GM18867 (cell line): ENCODE data around the gene SERPINH1.
A peak's percentile ranks its signal among the peaks of the same experiment; 100 is the strongest.

Experiments
- ATAC-seq: cut with Tn5 transposase; IDR thresholded peaks from one replicate; pipeline ENCODE4 v1.9.1; 2021; ENCODE audit warnings: mild to moderate bottlenecking, moderate library complexity; ENCODE audit not compliant: unreplicated experiment

The SERPINH1 gene

DNA sequence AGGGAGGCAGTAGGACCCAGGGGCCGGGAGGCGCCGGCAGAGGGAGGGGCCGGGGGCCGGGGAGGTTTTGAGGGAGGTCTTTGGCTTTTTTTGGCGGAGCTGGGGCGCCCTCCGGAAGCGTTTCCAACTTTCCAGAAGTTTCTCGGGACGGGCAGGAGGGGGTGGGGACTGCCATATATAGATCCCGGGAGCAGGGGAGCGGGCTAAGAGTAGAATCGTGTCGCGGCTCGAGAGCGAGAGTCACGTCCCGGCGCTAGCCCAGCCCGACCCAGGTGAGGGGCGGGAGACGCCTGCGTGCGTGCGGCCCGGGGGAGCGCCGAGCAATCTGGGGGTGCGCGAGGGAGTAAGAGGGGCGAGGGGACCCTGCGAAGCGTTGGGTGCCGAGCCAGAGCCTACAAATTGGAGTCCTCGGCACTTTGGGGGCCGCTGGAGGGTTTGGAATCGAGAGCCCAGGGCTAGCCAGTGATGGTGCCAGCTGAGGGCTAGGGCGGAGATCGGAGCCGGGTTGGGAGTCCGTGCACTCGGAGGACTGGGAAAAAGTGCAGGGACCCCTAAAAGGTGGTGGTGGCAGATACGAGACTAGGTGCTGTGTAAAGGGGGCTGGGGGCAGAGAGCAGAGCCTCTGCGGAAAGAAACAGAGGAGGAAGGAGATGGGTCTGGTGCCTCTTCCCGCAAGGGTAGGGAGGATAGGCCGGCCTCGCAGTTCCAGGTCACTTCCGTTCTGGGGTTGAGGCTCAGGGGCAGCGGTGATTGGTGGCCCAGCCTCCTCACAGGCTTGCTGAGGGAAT is at the start of gene SERPINH1:
Gene SERPINH1 (plus strand): TSS at position 206 of the 788 bp plus-strand sequence. CDS start 4,097 bp downstream, outside the sequence.
- peak; percentile 68 for ATAC-seq

DNA sequence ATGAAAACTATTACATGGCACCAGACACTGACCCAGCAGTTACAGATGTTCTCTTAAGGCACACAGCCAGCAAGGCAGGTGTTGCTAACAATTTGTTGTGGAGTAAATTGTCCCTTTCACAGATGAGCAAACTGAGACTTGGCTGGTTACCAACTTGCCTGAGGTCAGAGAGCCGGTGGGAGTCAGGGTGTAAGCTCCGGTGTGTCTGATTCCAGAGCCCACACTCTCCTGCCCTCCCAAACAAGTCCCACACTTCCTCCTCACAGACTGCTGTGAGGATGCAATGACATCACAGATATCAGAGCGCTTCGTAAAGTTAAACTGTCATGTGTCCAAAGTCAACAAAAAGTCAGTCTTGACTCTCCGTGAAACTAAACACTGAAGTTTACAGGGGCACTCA is 48.8 kb upstream of the SERPINH1 start:
- no peak for ATAC-seq

DNA sequence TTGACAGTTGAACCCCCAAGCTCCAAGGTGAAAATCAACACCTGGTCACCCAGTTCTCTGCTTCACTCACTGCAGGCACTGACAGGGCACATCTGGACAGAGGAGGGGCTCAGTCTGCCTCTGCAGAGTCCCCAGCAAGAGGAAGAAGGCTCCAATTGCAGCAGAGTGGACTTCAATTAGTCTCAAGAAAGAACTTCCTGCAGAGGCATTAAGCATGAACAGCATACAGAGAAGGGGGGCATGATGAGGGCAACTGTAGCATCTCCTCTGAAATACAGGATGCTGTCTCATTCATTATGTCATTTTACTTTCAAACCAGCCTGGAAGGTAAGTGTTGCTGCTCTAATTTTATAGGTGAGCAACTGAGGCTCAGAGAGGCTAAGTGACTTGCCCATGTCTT is 47.5 kb upstream of the SERPINH1 start:
- no peak for ATAC-seq

DNA sequence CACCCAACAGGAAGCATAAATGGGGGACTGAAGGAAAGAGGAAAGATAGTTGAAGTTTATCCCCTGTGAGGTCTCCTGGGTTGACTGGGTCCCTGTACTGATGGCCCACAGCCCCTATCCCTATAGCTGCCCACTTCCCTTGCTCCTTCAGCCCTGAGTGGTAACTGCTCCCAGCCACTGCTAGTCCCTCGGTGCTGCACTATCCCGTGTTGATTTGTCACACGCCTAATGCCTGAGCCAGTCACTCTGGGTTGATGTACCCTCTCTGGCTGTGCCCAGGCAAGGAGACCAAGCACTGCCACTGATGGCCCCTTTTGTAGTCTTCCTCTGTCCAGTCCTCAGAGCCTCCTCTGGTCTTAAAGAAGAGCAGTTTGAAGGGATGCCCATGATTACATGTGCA is 45.9 kb upstream of the SERPINH1 start:
- no peak for ATAC-seq

DNA sequence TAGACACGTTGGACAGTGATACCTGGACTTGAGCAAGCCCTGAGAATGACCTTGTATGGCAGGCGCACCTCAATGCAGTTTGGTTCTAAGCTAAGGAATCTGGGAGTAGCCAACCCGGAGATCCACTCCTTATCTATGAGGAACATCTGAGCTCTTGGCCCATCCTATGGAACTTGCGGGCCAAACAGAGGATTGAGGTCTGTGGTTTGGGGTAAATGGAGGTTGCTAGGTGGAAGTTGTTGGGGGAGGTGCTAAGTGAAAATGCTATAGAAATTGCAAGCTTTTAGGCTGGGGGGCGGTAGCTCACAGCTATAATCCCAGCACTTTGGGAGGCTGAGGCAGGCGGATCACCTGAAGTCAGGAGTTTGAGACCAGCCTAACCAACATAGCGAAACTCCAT is 45.2 kb upstream of the SERPINH1 start:
- ATAC-seq, result no peak

DNA sequence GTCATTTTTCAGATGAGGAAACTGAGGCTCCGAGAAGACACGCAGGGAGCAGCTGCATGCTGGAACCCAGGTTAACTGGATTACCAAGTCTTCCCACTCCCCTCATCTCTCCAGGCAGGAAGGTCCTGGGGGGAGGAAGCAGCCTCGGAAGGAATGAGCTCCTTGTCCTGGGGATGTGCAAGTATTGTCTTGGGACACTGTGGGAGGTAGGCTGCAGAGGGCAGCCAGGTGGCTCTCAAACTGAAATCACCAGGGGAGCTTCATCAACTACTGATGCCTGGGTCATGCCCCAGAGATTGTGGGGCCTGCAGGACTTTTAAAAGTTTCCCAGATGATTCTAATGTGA is 43.9 kb upstream of the SERPINH1 start:
- ATAC-seq, result no peak

DNA sequence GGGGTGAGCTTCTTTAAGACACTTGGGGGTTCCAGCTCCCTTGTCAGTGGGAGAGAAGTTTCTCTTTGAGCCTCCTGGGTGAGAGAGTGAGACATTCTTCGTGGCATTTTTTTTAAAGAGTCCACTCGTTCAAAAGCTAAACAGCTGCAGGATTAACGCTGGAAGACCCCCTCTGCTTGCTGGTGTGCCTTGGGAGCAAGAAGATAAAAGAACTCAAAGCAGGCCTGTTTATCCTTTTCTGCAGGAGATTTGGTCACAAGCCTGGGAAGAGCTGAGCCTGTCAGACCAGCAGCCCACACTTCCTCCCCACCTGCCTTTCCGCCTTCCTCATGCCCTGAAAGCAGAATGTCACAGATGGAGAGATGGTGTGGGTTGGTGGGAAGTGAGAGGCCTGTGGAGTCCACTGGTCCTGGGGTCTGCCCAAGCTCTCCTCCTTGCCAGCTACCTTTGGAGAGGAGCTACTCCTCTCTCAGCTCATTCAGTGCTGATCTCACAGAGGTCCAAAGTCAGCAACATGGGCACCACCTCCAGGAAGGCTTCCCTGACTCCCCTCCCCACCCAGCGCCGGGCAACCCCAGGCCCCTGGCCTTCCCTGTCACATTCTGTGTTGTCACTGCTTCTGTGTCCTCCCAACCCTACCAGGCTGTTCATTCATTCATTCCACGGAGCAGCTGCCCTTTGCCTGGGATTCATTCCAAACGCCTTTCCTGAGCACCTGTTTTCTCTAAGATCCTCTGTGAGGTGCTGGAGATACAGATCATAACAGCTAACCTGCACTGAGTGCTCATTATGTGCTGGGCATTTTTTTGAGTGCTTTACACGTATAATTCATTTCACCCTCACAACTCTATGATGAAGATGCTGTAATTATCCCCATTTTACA is 43.0 kb upstream of the SERPINH1 start:
- ATAC-seq, result no peak

DNA sequence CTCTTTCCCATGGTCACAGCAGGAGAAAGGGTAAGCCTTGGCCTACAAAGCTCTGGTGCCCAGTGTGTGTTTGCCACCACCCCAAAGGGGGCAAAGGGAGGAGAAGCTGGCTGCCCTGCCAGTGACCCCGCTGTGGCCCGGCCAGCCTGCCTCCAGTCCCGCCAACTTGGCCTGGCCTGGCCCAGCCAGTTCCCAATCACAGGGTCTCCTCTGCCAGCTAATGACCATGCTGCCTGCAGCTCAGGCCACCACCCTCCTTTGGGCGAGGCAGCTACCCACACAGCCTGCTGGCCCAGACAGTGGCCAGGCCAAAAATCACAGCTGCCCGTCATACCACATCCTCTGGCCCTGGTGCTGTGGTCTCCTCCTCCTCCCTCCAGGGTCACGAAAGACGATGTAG is 41.4 kb upstream of the SERPINH1 start:
- no peak for ATAC-seq

DNA sequence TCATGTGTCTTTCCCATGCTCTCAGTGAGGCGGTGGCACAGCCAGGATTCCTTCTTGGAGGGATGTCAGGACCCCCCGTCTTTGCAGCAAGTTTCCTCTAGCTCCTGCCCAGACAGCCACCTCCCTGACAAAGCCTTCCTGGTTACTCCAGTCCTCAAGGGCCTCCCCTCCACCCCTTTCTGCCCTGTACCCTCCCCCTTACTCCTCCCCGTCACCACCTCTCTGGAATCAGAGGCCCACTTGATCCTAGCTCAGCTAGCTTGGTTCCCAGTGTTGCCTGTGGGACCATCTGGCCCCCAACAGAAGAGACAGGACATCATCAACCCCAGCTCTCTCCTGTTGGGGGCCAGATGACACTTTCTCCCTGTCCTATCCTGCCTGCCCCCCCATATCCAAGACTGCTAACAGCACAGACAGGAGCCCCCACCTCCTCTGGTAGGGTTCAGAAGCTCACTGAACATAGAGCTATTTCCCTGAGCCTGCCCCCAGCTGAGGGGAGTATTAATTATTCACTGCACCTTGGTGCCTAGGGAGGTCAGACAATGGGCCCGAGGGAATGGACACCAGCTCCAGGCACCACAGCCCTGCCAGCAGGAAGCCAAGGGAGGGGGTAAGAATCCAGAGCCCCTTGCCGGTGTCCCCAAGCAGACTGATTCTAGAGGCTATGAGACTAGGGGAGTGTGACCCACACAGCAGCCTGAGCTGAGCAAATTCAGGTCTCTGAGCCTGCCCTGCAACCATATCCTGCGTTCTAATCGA is 39.6 kb upstream of the SERPINH1 start:
- no peak for ATAC-seq

DNA sequence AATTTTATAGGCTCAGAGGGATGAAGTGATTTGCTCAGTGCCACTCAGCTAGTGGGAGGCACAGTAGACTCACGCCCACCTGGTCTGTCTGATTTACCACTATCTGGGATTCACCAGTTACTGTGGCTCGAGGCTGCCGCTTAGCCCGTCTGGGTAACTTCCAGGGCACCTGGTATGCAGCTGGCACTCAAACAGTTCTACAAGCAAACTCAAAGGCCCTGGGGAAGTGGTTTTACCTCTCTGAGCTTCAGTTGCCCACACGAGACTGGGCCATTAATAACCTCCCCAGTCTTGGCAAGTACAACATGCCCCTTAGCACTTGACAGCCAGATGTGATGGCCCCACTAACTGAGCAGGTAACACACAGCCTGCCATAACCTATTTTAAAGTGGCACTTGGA is 38.9 kb upstream of the SERPINH1 start:
- ATAC-seq, result no peak

DNA sequence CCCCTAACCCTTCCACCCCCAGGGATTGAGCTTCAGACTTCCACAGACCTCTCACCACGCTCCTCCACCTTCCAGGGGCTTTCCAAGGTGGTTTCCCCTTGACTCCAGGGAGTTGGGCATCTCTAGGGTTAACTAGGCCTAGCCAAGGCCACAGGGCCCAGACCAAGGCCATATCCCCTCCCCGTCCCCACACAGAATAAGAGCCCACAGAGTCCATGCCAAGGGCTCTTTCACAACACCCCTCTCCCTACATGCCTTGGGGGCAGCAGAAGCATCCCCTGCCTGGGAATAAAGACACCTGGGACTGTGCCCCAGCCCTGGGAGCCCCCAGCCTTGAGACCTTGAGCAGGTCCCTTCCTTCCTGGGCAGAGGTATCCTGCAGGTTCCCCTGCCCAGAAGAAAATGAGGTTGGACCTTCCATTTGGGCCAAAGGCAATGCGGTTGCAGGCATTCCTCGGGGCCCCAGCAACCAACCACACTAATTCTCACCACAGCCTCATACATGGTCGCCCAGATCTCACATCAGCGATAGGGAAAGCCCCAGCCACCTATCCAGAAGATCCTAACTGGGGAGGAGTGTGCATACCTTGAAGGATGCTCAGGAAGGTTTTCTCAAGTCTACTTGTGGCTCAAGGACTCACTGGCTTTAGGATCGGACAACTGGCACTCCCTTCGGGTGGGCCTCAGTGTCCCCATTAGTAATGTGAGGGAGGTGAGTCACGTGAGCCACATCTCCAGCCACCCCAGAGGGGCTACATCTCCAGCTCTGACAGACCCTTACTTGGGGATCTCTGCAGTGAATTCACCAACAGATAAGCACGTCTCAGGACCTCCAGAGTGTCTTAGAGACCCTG is 38.0 kb upstream of the SERPINH1 start:
- no peak for ATAC-seq

DNA sequence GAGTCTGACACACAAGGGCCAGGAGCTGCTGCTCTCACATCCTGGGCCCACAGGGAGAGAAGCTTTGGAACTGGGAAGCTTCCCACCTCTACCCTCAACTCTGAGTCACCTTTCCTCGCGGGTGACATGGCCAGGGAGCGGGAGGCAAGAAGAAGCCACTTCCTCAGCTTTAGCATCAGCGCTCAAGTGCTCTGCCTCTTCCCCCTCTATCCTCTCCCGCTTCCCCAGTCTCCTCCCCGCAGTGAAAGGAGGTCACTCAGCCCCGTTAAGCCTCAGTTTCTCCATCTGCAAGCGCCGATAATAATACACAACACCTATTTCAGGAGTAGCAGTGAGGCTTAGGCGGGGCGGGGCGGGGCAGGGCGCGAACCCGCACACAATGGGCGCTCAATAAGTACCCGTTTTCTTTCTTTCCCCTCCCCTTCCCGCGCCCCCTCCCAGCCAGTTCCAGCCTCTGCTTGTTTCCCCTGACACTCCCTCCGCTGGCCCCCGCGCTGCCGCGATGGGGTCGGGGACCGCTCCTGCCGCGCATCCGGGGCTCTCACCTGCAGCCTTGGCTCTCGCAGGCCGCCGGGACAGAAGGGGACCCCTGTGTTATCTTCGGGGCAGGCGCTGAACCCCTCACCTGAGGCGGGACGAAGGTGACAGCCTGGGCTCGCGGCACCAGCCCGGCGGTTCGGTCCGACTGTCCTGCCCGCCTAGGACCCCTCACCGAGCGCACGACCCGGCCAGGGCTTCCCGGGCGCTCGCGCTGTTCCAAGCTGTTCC is 37.2 kb upstream of the SERPINH1 start:
- no peak for ATAC-seq

DNA sequence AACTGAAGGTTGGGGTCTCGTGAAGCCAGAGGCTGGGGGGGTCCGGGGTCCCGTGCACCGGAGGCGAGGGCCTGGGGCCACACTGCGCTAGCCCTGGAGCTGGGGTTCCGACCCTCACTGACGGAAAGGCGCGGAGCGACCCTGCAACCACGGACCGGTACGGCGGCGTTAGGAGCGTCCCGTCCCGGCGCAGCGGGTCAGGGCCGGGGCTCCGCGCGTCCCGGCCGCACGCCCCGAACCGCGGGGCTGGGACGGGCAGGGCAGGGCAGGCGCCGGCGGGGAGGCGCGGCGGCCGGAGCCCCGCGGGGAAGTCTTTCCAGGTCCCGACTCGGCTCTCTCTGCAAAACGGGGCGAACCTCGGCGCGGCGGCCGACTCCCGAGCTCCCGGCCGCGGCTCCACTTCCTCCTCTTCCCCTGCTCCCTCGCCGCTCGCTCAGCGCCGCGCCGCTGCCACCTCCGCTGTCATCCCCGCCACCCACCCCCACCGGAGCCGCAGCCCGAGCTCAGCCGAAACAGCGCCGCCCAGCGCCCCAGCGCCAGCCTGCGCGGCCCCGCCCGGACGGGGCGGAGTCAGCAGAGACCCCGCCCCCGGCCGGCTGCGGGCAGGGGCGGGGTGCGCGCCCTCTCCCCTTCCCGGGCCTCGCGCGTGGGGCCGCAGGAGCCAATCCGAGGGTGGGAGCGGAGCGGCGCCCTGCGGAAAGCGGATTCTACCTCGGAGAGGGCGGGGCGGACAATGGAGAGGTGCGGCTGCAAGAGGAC is 36.4 kb upstream of the SERPINH1 start, which contains the start of gene GDPD5:
Gene GDPD5 (minus strand): TSS at position 509 of the 759 bp plus-strand sequence. CDS start 48,206 bp downstream, outside the sequence.
- ATAC-seq, result peak; percentile 74

DNA sequence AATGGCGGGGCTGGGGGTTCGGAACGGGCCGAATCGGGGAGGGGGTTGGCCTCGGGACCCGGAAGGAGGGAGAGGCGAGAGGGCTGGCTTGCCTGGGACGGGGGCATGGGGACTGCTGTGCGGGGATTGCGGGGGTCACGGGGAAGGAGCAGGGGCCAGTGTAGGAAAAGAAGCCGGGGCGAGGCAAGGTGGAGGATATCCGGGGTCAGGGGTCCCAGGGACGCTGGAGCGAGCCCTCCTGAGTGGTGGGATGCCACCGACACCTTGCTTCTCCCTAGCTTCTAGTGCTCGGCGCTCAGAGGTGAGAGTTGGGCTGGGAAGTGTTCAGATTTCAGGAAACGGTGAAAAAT is 35.9 kb upstream of the SERPINH1 start:
- no peak for ATAC-seq

DNA sequence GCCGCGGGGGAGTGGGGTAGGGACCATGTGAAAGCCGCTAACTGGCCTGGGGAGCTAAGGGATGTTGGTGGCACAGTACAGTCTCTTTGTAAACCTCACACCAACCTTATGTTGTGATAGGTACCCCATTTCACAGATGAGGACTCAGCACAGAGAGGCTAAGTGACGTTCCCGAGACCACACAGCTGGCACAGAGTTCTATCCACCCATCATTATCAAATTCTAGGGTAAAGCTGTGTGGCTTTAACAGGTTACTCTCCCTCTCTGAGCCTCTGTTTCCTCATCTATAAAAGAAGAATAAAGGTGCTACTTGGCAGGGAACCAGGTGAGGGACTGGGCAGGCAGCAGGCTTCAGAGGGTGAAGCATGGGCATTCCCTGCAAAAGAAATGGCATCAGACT is 34.9 kb upstream of the SERPINH1 start:
- ATAC-seq, result no peak

DNA sequence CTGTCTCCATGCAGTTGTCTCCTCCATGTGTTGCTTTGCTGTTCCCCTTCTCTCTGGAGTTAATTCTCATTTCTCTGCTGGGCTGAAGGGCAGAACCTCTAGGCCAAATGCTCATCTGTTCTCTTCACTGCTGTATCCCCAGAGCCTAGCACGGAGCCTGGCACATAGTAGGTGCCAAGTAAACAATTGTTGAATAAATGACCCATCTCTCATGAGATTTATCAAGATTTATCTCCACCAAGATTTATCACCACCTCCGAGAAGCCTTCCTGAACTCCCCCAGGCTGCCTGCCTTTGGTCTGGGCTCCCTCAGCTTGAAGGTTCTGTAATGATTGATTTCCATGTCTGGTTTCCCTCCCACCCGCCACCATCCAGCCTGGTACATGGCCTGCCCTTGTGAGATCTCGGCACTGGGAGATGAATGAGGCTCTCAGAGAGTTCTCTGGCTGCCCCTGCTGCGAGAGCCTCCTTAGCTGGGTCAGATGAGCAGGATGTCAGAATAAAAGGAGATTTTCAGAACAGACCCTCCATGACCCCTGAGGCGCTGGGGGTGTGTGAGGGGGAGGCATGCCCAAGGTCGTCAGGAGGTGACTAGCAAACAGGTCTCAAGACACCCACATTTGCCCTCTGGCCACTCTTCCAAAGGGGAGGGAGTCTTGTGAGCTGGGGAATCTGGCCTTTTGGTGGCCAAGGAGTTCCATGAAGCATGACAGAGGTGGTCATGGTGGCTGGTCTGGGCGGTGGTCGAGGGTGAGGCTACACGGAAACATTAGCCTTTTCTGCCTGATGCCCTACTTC is 33.9 kb upstream of the SERPINH1 start:
- no peak for ATAC-seq

DNA sequence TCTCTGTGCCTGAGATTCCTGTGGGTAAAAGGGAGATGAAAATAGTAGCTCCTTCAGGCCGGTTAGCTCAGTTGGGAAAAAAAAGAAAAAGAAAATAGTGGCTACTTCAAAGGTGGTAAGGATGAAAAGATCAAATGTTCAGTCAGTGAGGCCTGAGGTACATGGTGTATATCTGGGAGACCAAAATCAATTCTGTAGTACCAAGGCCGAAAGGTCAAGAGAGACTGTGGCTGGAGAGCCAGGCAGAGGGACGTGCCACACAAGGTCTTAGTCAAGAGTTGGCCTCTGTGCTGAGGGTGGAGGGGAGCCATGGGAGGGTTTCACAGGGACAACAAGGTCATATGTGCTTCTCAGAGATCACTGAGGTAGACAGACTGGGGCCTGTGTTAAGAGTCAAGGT is 31.5 kb upstream of the SERPINH1 start:
- ATAC-seq, result no peak

DNA sequence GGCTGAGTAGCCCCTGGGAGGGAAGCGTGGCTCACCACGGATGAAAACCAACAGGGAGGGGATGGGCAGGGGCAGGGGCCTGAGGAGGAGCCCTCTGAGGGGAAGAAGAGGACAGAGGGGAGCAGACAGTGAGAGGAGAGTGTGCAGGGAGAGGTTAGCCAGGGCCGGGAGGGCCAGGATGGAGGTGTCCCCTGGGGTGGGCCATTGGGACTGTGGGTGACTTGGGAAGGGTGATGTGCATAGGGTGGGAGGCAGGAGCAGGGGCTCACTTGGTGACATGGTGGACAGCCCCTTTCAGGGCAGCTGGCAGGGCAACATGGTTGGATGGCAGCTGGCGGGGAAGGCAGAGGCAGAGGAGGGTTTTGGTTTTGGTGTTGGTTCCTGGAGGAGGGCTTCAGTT is 30.7 kb upstream of the SERPINH1 start:
- ATAC-seq, result no peak
